ENCODE data around the gene LRG1. TPM values are rescaled to one million over a fixed set of nuclear protein-coding genes. Genes with fewer than 3 reads are reported as not detected.

Gene LRG1
- total and polyA plus RNA-seq, 2 donors from 2014 or later, result 2.2 to 26.4 TPM

DNA sequence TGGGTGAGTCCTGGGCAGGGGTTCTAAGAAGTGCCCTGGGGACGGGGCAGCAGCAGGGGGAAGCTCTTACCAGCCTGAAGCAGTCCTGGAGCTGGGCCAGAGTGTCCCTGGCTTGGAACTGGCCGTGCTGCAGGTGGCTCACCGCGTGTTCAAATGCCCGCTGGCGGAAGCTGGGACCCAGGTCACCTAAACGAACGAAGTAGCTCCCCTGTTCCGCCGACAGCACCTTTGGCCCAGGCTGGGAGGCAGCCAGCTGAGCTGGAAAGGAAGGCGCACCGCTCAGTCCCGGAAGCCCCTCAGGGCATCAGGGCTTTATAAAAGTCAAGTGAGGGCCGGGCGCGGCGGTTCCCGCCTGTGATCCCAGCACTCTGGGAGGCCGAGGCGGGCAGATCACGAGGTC is 31.1 kb downstream of the LRG1 start:
- no peak for FAIRE-seq
- intact Hi-C loops (cut with DNase I), result no loop called here
- H3K9ac ChIP-seq (ENCODE audit: low read length in 3 of 3), result no peak overlapping the region

DNA sequence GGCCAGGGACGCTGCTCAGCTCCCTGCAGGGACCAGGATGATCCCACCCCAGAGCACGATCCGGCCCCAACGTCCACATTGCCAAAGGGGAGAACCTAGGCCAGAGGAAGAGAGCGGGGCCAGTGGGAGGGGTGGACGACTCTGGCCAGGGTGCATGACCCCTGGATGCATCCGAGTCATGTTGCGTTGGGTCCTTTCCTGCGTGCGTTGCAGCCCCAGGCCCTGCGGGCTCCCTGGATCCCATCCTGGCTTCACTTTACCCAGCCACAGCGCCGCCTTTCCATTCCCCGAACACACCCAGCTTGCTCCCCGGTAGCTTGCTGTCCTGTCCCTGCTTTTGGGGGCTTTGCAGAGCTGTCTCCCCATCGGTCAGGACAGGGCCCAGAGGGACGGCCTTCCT is 32.0 kb downstream of the LRG1 start:
- no peak for TF ChIP-seq CTCF (IDR thresholded peaks at IDR 0.05; ENCODE audit: borderline replicate concordance, extremely low read depth, insufficient read depth)
- no peaks in the 10 kb centered on the region for H3K27me3 ChIP-seq (ENCODE audit: control insufficient read depth, insufficient read depth, low read length)
- H3K4me1 ChIP-seq (ENCODE audit: control insufficient read depth in 2 of 3, insufficient read depth in 2 of 3, low read depth in 1 of 3, low read length in 3 of 3), result no peaks in the 10 kb centered on the region
- no peak overlapping the region for H3K9ac ChIP-seq (ENCODE audit: low read length in 3 of 3)
- H3K9me3 ChIP-seq (ENCODE audit: control insufficient read depth in 2 of 3, insufficient read depth in 1 of 3, low read length in 3 of 3), result no peaks in the 10 kb centered on the region
- FAIRE-seq (no peak), DNase-seq (no peak)
- intact Hi-C loops (cut with DNase I), result no loop called here
- H3K36me3 ChIP-seq (ENCODE audit: control insufficient read depth in 2 of 3, insufficient read depth in 3 of 3, low read length in 3 of 3), result peaks cover 0 to 2% (median 0%) of the 10 kb centered on the region in 3 donors
- H3K4me3 ChIP-seq (ENCODE audit: low read length in 3 of 3), result no peak overlapping the region
- no peak overlapping the region for H3K27ac ChIP-seq (ENCODE audit: low read depth in 2 of 2, low read length in 2 of 2)

More for the DNA sequence above, 31.1 kb downstream of the LRG1 start:
- H3K4me3 ChIP-seq (ENCODE audit: low read length in 3 of 3), result no peak overlapping the region
- peaks cover 0 to 2% (median 0%) of the 10 kb centered on the region in 3 donors for H3K36me3 ChIP-seq (ENCODE audit: control insufficient read depth in 2 of 3, insufficient read depth in 3 of 3, low read length in 3 of 3)
- TF ChIP-seq CTCF (IDR thresholded peaks at IDR 0.05; ENCODE audit: borderline replicate concordance, extremely low read depth, insufficient read depth), result no peak
- H3K27ac ChIP-seq (ENCODE audit: low read depth in 2 of 2, low read length in 2 of 2), result no peak overlapping the region
- H3K4me1 ChIP-seq (ENCODE audit: control insufficient read depth in 2 of 3, insufficient read depth in 2 of 3, low read depth in 1 of 3, low read length in 3 of 3), result no peaks in the 10 kb centered on the region
- no peaks in the 10 kb centered on the region for H3K27me3 ChIP-seq (ENCODE audit: control insufficient read depth, insufficient read depth, low read length)
- DNase-seq, result no peak
- H3K9me3 ChIP-seq (ENCODE audit: control insufficient read depth in 2 of 3, insufficient read depth in 1 of 3, low read length in 3 of 3), result no peaks in the 10 kb centered on the region

- Histone ChIP-seq H3K4me1 (ENCODE audit: control insufficient read depth in 2 of 3, insufficient read depth in 2 of 3, low read depth in 1 of 3, low read length in 3 of 3) (no peaks in the 10 kb centered on the region), H3K27me3 (ENCODE audit: control insufficient read depth, insufficient read depth, low read length) (no peaks in the 10 kb centered on the region), H3K9me3 (ENCODE audit: control insufficient read depth in 2 of 3, insufficient read depth in 1 of 3, low read length in 3 of 3) (no peaks in the 10 kb centered on the region), H3K36me3 (ENCODE audit: control insufficient read depth in 2 of 3, insufficient read depth in 3 of 3, low read length in 3 of 3) (peaks cover 0 to 2% (median 0%) of the 10 kb centered on the region in 3 donors), H3K4me3 (ENCODE audit: low read length in 3 of 3) (no peak overlapping the region), H3K27ac (ENCODE audit: low read depth in 2 of 2, low read length in 2 of 2) (no peak overlapping the region), H3K9ac (ENCODE audit: low read length in 3 of 3) (no peak overlapping the region)
- intact Hi-C loops (cut with DNase I), result no loop called here
- FAIRE-seq (no peak), DNase-seq (no peak)
- no peak for TF ChIP-seq CTCF (IDR thresholded peaks at IDR 0.05; ENCODE audit: borderline replicate concordance, extremely low read depth, insufficient read depth)
Measured at GRCh38 chr19:4507150-4507452, 32.7 kb downstream of the LRG1 start.

DNA sequence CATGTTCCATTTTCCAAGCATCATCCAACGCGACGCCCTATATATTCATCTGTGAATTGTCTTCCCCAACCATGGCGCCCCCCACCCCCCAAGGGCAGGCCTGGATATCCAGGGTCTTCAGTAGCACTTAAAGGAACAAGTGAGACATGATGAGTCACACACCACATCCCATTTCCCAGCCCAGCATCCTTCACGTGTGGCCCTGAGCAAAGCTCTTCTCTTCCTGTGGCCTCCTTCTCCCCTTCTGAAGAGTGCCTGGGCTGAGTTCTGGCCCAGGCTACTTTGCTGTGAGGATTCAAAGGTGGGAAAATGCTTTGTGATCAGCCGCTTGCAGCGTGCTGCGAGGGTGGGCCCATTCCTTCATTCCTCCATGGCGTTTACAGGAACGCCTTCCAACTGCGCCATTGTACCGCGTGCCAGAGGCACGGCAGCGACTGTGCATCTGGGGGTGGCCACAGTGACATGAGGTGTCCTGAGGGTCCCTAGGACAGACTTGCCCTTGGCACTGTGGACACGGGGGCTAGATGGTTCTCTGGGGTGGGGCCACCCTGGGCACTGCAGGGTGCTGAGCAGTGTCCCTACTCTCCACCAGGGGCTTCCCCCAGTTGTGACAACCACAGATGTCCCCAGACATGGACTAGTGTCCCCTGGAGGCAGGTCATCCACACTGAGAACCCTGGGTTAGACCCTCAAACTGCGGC is 33.2 kb downstream of the LRG1 start:
- intact Hi-C loops (cut with DNase I), result no loop called here
- FAIRE-seq (no peak), DNase-seq (no peak)
- H3K9me3 ChIP-seq (ENCODE audit: control insufficient read depth in 2 of 3, insufficient read depth in 1 of 3, low read length in 3 of 3), result no peaks in the 10 kb centered on the region
- H3K9ac ChIP-seq (ENCODE audit: low read length in 3 of 3), result no peak overlapping the region
- H3K27me3 ChIP-seq (ENCODE audit: control insufficient read depth, insufficient read depth, low read length), result no peaks in the 10 kb centered on the region
- H3K36me3 ChIP-seq (ENCODE audit: control insufficient read depth in 2 of 3, insufficient read depth in 3 of 3, low read length in 3 of 3), result peaks cover 0 to 2% (median 0%) of the 10 kb centered on the region in 3 donors
- H3K4me1 ChIP-seq (ENCODE audit: control insufficient read depth in 2 of 3, insufficient read depth in 2 of 3, low read depth in 1 of 3, low read length in 3 of 3), result no peaks in the 10 kb centered on the region
- H3K4me3 ChIP-seq (ENCODE audit: low read length in 3 of 3), result no peak overlapping the region
- no peak overlapping the region for H3K27ac ChIP-seq (ENCODE audit: low read depth in 2 of 2, low read length in 2 of 2)
- no peak for TF ChIP-seq CTCF (IDR thresholded peaks at IDR 0.05; ENCODE audit: borderline replicate concordance, extremely low read depth, insufficient read depth)

All from kidney (tissue), 14 donors.